Activated CD4-positive, alpha-beta T cell treated with anti-CD3 and anti-CD28 coated beads for 4 hours (primary cell): ENCODE measurements around the gene TBC1D22A.
"Not testable (repeated sequence)": the region's sequence is repeated elsewhere in the genome, so short reads cannot be mapped to it uniquely, and the experiment has no call there.

ENCODE experiments used
- DNase-seq, 2 donors: peaks; one replicate each; pipeline ENCODE4 v3.0.0-alpha.2; 2020

Gene TBC1D22A

GRCh38 chr22:47041271-47042115 is 279.0 kb downstream of the TBC1D22A start:
- DNase-seq = no peak

- DNase-seq = no peak
These were observed 279.8 kb downstream of the TBC1D22A start for GRCh38 chr22:47042116-47042825.

GRCh38 chr22:47042861-47043496 is 280.5 kb downstream of the TBC1D22A start:
- DNase-seq = no peak

- no peak for DNase-seq
These were observed 281.6 kb downstream of the TBC1D22A start for GRCh38 chr22:47043835-47044721.

GRCh38 chr22:47044722-47045535 is 282.5 kb downstream of the TBC1D22A start:
- no peak for DNase-seq

- no peak for DNase-seq
These were observed 283.4 kb downstream of the TBC1D22A start for GRCh38 chr22:47045691-47046410.

- DNase-seq = no peak
These were observed 284.1 kb downstream of the TBC1D22A start for GRCh38 chr22:47046411-47047065.

GRCh38 chr22:47047321-47048122 is 285.1 kb downstream of the TBC1D22A start:
- no peak for DNase-seq

- no peak for DNase-seq
These were observed 285.9 kb downstream of the TBC1D22A start for GRCh38 chr22:47048123-47049077.

- DNase-seq = no peak
These were observed 286.7 kb downstream of the TBC1D22A start for GRCh38 chr22:47049078-47049624.

GRCh38 chr22:47049736-47050400 is 287.4 kb downstream of the TBC1D22A start:
- DNase-seq = not testable (repeated sequence)

GRCh38 chr22:47050401-47051051 is 288.1 kb downstream of the TBC1D22A start:
- DNase-seq = no peak

GRCh38 chr22:47051441-47052071 is 289.1 kb downstream of the TBC1D22A start:
- DNase-seq = no peak

GRCh38 chr22:47052236-47053012 is 290.0 kb downstream of the TBC1D22A start:
- DNase-seq = no peak

- DNase-seq = no peak
These were observed 290.7 kb downstream of the TBC1D22A start for GRCh38 chr22:47053013-47053725.
